Measurements from ENCODE around the gene TP63.

DNA sequence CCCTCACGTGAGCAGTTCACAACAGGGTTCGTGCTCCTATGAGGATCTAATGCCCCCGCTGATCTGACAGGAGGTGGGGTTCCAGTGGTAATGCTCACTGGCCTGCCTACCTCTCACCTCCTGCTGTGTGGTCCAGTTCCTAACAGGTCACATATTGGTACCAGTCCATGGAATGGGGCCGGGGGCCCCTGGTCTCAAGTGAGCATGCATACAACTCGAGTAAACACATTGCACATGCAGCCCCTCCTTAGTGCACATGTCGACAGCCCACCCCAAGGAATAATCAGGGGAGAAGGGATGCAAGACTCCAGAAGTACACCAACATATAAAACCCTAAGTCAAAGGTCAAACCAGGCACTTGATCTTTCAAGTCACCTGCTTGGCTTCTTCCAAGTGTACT is 127.0 kb downstream of the TP63 start:
- TF ChIP-seq YY1 (IDR thresholded peaks at IDR 0.05; ENCODE audit: insufficient read depth, insufficient read length) (no peak), ZNF274 (IDR thresholded peaks at IDR 0.05; ENCODE audit: low read depth, low read length) (no peak)
